ENCODE data around the gene SPNS3. TPM values are rescaled to one million over a fixed set of nuclear protein-coding genes. Genes with fewer than 3 reads are reported as not detected.

The SPNS3 gene
- total and polyA plus RNA-seq, 9 donors, result 0.06 to 0.80 (median 0.20) TPM; not detected in 4

DNA sequence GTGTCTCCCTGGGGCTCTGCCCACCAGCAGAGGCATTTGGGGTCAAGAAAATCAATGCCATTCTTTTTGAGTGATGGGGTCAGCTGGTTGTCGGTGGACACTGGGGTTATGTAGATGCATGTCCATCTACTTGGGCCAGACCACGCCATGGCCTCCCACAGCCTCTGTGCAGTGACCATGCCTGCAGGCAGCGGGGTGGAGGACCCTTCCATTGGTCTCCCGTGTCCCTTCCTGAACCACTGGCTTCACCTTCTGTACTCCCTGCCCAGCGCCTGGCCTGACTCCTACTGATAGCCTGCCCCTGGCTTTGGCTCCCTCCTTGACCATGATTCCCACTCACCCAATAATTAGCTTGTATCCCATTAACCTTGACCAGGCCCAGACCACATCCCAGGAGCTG is 28.0 kb upstream of the SPNS3 start:
- no peaks in the 10 kb centered on the region for H3K36me3 ChIP-seq
- H3K4me3 ChIP-seq, result no peak overlapping the region
- H3K9me3 ChIP-seq, result no peaks in the 10 kb centered on the region
- DNase-seq, result no peak
- WGBS, 3 donors, result 88 to 94% (median 92%) methylated on average over 5 of the region's 5 CpGs
- no peaks in the 10 kb centered on the region for H3K27me3 ChIP-seq
- H3K27ac ChIP-seq, result no peak overlapping the region
- intact Hi-C loops (cut with DNase I), result no loop called here
- TF ChIP-seq EP300 (IDR thresholded peaks at IDR 0.05), result no peak
- TF ChIP-seq POLR2A (IDR thresholded peaks at IDR 0.05), result no peak
- TF ChIP-seq, protein P1, sequence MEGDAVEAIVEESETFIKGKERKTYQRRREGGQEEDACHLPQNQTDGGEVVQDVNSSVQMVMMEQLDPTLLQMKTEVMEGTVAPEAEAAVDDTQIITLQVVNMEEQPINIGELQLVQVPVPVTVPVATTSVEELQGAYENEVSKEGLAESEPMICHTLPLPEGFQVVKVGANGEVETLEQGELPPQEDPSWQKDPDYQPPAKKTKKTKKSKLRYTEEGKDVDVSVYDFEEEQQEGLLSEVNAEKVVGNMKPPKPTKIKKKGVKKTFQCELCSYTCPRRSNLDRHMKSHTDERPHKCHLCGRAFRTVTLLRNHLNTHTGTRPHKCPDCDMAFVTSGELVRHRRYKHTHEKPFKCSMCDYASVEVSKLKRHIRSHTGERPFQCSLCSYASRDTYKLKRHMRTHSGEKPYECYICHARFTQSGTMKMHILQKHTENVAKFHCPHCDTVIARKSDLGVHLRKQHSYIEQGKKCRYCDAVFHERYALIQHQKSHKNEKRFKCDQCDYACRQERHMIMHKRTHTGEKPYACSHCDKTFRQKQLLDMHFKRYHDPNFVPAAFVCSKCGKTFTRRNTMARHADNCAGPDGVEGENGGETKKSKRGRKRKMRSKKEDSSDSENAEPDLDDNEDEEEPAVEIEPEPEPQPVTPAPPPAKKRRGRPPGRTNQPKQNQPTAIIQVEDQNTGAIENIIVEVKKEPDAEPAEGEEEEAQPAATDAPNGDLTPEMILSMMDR (IDR thresholded peaks at IDR 0.05), result no peak
- no peaks in the 10 kb centered on the region for H3K4me1 ChIP-seq (ENCODE audit: insufficient read depth)

DNA sequence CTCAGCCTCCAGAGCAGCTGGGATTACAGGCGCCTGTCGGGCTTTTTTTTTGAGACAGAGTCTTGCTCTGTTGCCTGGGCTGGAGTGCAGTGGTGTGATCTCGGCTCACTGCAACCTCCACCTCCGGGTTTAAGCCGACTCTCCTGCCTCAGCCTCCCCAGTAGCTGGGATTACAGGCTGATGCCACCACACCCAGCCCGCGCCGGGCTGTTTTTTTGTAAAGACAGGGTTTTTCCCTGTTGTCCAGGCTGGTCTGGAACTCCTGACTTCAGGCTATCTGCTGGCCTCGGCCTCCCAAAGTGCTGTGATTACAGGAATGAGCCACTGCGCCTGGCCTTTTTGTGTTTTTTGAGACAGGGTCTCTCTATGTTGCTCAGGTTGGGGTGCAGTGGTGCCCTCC is 27.4 kb upstream of the SPNS3 start:
- H3K9me3 ChIP-seq, result no peaks in the 10 kb centered on the region
- intact Hi-C loops (cut with DNase I), result no loop called here
- WGBS, 3 donors, result 90 to 94% (median 94%) methylated on average over 10 of the region's 10 CpGs
- H3K4me3 ChIP-seq, result no peak overlapping the region
- DNase-seq, result no peak
- no peaks in the 10 kb centered on the region for H3K4me1 ChIP-seq (ENCODE audit: insufficient read depth)
- no peaks in the 10 kb centered on the region for H3K27me3 ChIP-seq
- H3K36me3 ChIP-seq, result no peaks in the 10 kb centered on the region
- TF ChIP-seq POLR2A (IDR thresholded peaks at IDR 0.05) (no peak), EP300 (IDR thresholded peaks at IDR 0.05) (no peak)
- TF ChIP-seq, protein P1 (IDR thresholded peaks at IDR 0.05), result no peak
- no peak overlapping the region for H3K27ac ChIP-seq

DNA sequence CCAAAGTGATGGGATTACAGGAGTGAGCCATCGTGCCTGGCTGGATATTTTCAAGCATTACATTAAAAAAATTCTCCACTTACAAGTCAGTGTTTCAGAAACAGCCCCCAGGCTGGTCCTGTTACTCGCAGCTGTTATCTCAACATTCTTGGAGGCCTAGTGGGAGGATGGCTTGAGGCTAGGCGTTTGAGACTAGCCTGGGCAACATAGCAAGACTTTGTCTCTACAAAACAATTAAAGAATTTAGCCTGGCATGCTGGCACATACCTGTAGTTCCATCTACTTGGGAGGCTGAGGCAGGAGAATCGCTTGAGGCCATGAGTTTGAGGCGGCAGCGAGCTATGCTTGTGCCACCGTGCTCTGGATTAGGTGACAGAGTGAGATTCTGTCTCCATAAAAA is 26.5 kb upstream of the SPNS3 start:
- H3K27ac ChIP-seq, result no peak overlapping the region
- intact Hi-C loops (cut with DNase I), result no loop called here
- H3K27me3 ChIP-seq, result no peaks in the 10 kb centered on the region
- H3K4me1 ChIP-seq (ENCODE audit: insufficient read depth), result no peaks in the 10 kb centered on the region
- no peaks in the 10 kb centered on the region for H3K36me3 ChIP-seq
- H3K9me3 ChIP-seq, result no peaks in the 10 kb centered on the region
- no peak overlapping the region for H3K4me3 ChIP-seq
- no peak for DNase-seq
- TF ChIP-seq POLR2A (IDR thresholded peaks at IDR 0.05) (no peak), EP300 (IDR thresholded peaks at IDR 0.05) (no peak)
- TF ChIP-seq, protein P1 (IDR thresholded peaks at IDR 0.05), result no peak
- 66 to 74% (median 70%) methylated on average over 7 of the region's 7 CpGs for WGBS, 3 donors

DNA sequence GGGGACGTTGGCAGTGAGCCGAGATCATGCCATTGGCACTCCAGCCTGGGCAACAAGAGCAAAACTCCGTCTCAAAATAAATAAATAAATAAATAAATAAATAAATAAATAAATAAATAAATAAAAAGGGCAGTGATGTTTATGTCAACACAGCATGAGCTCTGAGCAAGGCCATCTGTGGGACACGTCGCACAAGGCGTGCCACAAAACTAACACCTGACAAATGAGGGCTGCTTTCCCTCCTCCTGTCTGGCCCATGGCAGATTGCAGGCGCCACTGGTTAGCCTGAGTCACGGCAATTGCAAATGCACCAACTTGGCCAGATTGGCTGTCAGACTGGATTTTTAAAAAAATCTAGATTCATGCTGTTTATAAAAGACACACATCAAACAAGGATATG is 25.9 kb upstream of the SPNS3 start:
- intact Hi-C loops (cut with DNase I), result no loop called here
- Histone ChIP-seq H3K27me3 (no peaks in the 10 kb centered on the region), H3K4me3 (no peak overlapping the region), H3K36me3 (no peaks in the 10 kb centered on the region), H3K9me3 (no peaks in the 10 kb centered on the region), H3K27ac (no peak overlapping the region), H3K4me1 (ENCODE audit: insufficient read depth) (no peaks in the 10 kb centered on the region)
- TF ChIP-seq EP300 (IDR thresholded peaks at IDR 0.05), result no peak
- no peak for DNase-seq
- 76 to 87% (median 84%) methylated on average over 8 of the region's 8 CpGs for WGBS, 3 donors

DNA sequence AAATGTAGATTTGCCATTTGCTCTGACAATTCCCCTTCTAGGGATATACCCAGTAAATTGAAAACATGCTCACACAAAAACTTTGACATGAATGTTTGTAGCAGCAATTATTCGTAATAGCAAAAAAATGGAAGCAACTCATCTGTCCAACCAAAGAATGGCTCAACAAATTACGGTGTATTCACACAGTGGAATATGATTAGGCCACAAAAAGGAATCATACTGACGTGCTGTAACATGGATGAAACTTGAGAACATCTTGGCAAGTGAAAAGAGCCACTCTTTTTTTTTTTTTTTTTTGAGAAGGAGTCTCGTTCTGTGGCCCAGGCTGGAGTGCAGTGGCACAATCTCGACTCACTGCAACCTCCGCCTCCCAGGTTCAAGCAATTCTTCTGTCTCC is 24.1 kb upstream of the SPNS3 start:
- 58 to 67% (median 60%) methylated on average over 6 of the region's 6 CpGs for WGBS, 3 donors

More for the DNA sequence above, 24.1 kb upstream of the SPNS3 start:
- no peak overlapping the region for H3K27ac ChIP-seq
- H3K4me1 ChIP-seq (ENCODE audit: insufficient read depth), result no peaks in the 10 kb centered on the region
- no peaks in the 10 kb centered on the region for H3K36me3 ChIP-seq
- no peaks in the 10 kb centered on the region for H3K27me3 ChIP-seq
- H3K4me3 ChIP-seq, result no peak overlapping the region
- DNase-seq, result no peak
- no peaks in the 10 kb centered on the region for H3K9me3 ChIP-seq
- TF ChIP-seq EP300 (IDR thresholded peaks at IDR 0.05) (no peak), POLR2A (IDR thresholded peaks at IDR 0.05) (no peak)
- TF ChIP-seq, protein P1 (IDR thresholded peaks at IDR 0.05), result no peak
- intact Hi-C loops (cut with DNase I), result loop anchor here in 3 of 4 donors (5.0 kb wide), 2 partner anchors 192 to 207 kb away; no protein-coding TSS in a partner anchor
